Neural cell (in vitro differentiated cells): Measurements from ENCODE around the gene DNAH5.

ENCODE experiments used
- EZH2 ChIP-seq: fragments of 200-600, 300-800 bp; shearing (Covaris generic), sonication (generic); IDR thresholded peaks from 2 replicates; pipeline ENCODE4 v1.6.1; 2014; ENCODE audit warnings: antibody characterized with exemption, low read length, borderline replicate concordance, mild to moderate bottlenecking; ENCODE audit not compliant: insufficient read depth, poor library complexity, severe bottlenecking
- MXI1 ChIP-seq: fragments of 450-650 bp; conservative IDR thresholded peaks from 2 replicates; pipeline ENCODE4 v1.6.1; 2014; ENCODE audit warnings: antibody characterized with exemption, mild to moderate bottlenecking; ENCODE audit not compliant: poor library complexity, severe bottlenecking
- POLR2AphosphoS5 ChIP-seq: IDR thresholded peaks from 2 replicates; pipeline ENCODE4 v1.6.1; 2012
- REST ChIP-seq: IDR thresholded peaks from 2 replicates; pipeline ENCODE4 v1.6.1; 2012; ENCODE audit warnings: borderline replicate concordance
- TAF1 ChIP-seq: IDR thresholded peaks from 2 replicates; pipeline ENCODE4 v1.6.1; 2012; ENCODE audit warnings: low read depth
- TF ChIP-seq, protein P1 (sequence below): fragments of 450-650 bp; IDR thresholded peaks from 2 replicates; pipeline ENCODE4 v1.5.1; 2014; ENCODE audit warnings: antibody characterized with exemption, mild to moderate bottlenecking, moderate library complexity; ENCODE audit not compliant: poor library complexity, severe bottlenecking

DNA sequence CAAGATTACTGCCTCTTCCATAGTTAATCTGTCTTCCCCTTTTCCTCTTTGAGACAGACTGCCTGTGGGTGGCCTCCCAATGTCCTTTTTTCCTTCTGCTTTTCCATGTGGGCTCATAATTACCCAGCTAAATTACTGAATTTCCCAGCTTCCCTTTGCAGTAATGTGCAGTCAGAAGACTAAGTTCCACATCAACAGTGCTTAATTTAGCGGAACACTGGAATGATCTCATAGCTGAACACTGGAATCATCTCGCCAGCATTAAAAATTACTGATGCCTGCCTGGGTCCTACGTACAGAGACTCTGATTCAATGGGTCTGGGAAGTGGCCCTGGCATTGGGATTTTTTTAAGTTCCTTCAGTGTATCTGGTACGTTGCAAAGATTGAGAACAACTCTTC lies 84.3 kb downstream of the DNAH5 start:
- TF ChIP-seq EZH2: no peak
- TF ChIP-seq MXI1: no peak
- TF ChIP-seq, protein P1, sequence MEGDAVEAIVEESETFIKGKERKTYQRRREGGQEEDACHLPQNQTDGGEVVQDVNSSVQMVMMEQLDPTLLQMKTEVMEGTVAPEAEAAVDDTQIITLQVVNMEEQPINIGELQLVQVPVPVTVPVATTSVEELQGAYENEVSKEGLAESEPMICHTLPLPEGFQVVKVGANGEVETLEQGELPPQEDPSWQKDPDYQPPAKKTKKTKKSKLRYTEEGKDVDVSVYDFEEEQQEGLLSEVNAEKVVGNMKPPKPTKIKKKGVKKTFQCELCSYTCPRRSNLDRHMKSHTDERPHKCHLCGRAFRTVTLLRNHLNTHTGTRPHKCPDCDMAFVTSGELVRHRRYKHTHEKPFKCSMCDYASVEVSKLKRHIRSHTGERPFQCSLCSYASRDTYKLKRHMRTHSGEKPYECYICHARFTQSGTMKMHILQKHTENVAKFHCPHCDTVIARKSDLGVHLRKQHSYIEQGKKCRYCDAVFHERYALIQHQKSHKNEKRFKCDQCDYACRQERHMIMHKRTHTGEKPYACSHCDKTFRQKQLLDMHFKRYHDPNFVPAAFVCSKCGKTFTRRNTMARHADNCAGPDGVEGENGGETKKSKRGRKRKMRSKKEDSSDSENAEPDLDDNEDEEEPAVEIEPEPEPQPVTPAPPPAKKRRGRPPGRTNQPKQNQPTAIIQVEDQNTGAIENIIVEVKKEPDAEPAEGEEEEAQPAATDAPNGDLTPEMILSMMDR: no peak
- TF ChIP-seq TAF1: no peak
- no peak for TF ChIP-seq REST
- no peak for TF ChIP-seq POLR2AphosphoS5
